Fibroblast of pulmonary artery (primary cell): ENCODE data around the gene CFAP68.
"Not testable (repeated sequence)": the region's sequence is repeated elsewhere in the genome, so short reads cannot be mapped to it uniquely, and the experiment has no call there.

Experiments
- DNase-seq: peaks from one replicate; pipeline ENCODE4 v3.0.0-alpha.2; 2010; ENCODE audit warnings: low read depth
- H3K4me3 ChIP-seq: replicated peaks from 2 replicates; pipeline ENCODE4 v1.5.1; 2011; ENCODE audit warnings: low read depth, mild to moderate bottlenecking, control low read depth, low read length, moderate library complexity
- TF ChIP-seq, protein P1 (sequence below): IDR thresholded peaks from 2 replicates; pipeline ENCODE4 v1.5.1; 2011; ENCODE audit warnings: mild to moderate bottlenecking, control low read depth, low read length, inconsistent platforms; ENCODE audit errors: missing control alignments

The CFAP68 gene

DNA sequence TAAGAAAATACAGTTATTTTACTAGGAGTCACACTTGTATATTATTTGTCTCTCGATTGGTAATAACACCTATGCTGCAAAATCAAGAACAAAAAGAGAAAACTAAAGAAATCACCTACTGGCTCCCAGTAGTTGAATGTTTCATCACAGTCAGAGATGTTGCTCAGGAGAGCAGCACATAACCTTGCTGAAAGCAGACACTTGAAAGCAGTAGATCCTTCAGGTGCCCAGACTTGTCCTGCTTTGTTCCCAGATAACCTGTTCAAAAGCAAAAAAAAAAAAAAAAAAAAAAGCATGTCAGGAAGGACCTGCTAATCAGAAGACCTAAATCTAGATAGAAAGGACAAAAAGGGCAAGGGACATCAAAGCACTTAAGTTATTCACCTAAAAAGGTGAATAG is 9.2 kb upstream of the CFAP68 start:
- DNase-seq = no peak
- no peak overlapping the region for H3K4me3 ChIP-seq
- TF ChIP-seq, protein P1, sequence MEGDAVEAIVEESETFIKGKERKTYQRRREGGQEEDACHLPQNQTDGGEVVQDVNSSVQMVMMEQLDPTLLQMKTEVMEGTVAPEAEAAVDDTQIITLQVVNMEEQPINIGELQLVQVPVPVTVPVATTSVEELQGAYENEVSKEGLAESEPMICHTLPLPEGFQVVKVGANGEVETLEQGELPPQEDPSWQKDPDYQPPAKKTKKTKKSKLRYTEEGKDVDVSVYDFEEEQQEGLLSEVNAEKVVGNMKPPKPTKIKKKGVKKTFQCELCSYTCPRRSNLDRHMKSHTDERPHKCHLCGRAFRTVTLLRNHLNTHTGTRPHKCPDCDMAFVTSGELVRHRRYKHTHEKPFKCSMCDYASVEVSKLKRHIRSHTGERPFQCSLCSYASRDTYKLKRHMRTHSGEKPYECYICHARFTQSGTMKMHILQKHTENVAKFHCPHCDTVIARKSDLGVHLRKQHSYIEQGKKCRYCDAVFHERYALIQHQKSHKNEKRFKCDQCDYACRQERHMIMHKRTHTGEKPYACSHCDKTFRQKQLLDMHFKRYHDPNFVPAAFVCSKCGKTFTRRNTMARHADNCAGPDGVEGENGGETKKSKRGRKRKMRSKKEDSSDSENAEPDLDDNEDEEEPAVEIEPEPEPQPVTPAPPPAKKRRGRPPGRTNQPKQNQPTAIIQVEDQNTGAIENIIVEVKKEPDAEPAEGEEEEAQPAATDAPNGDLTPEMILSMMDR = no peak

DNA sequence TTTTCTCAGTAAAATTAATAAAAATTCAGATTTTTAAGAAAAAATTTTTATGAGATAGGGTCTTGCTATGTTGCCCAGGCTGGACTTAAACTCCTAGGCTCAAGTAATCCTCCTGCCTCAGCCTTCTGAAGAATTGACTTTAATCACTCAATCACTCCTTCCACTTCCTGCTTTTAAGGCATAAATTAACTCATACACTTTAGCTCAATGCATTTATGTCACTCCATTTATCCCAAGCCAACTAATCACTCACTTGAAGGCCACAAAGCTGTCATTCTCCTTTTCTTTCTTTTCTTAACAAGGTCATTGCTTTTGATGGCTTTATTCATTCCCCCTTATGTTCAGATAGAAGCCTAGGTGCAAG is 8.8 kb upstream of the CFAP68 start:
- TF ChIP-seq, protein P1 = no peak
- H3K4me3 ChIP-seq = peak overlapping the region; percentile 71
- no peak for DNase-seq

DNA sequence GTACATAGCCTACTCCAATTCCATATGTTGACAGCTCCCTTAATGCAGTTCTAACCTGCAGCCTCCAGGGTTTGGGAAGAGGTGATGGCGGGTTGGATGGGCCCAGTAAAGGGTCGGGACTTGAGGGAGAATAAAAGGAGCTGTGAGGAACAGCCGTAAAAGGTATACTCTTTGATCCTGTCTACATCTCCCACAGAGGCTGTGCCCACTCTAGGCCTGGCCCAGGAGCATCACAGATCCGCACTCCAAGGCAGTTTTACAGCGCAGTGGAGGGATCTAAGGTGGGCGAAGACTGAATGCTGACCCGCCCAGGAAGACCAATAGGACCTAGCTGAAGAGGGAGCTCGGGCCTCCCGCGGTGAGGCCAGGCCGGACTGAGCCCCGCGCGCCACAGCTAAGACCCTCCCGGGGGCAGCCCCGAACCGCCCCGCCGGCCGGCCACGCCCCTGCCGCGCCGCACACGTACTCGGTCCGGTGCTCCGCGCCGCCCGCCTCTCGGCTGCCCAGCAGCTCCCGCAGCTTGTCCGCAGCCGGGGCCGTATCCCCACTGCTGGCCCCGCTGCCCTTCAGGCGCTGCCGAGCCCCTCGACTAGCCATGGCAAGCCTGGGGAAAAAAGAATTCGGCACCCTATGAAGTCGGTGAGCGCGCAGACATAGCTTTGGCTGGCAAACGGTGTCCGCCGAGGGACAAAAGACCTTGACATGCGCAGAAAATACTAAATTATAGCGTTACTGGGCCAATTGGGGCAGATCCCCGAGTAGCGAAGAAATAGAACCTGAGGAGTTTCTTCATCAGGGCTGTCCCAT is 8.3 kb upstream of the CFAP68 start, which contains the start of gene ALG9:
ALG9 (minus strand) TSS at position 696 of the 807 bp plus-strand sequence; CDS start at position 597, 99 bp downstream.
- TF ChIP-seq, protein P1 = peak; percentile 43
- H3K4me3 ChIP-seq = peak within 1 kb of the TSS; percentile 71
- peak; percentile 90 for DNase-seq

DNA sequence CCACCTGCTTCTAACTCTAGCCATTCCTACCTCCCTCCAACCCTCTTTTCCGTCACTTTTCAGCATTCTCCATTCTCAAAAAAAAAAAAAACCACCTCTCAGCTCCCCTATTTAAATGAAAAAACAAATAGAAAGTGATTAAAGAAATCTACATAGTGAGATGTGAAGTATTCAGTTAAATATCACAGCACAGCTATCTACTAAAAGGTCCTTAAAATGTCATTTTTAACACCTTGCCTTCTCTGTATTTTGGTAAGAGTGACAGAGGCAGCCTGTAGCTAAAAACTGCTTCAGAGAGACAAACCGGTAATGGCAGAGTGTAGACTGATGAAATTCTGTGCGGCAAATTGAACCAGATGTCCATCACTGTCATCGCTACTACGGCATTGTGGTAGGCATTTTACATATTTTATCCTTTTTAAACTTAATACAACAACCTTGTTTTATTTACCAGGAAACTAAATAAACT is 7.6 kb upstream of the CFAP68 start:
- TF ChIP-seq, protein P1 = no peak
- DNase-seq = no peak
- peak overlapping the region; percentile 71 for H3K4me3 ChIP-seq

DNA sequence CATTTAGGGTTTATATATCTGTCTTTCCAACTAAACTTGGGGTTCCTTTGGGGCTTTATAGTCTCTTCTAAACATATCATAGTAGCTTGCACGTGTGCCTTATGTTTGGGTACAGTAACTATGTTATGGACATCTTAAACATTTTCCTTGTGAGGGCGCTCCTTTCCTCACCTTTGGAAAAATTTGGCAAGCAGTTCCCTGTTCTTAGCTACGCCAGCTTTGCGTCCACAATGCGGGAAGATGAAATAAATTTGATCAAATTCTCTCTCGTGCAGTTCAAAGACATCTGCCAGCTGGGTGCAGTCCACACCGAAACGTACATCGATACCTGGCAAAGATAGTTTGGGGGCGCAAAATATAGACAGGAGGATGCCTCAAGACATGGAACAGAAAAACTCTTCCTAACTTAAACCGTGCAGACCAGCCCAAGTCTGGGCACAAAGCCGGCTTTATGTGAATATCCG is 924 bp upstream of the CFAP68 start:
- peak; percentile 42 for DNase-seq
- TF ChIP-seq, protein P1 = no peak
- H3K4me3 ChIP-seq = peak overlapping the region; percentile 74

DNA sequence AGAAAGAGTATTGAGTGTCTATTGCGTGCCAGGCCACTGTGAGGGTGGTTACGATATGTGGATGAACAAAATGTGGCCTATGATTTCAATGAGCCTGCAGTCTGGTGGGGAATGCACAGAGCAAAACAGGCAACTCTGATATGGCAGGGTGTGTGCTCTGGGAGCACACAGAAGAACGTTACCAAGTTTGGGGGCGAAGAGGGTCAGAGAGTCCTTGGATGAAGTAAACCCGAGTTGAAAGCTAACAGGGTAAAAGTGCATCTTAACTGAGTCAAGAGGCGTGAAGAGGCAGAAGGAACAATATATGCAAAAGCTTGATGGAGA is 258 bp downstream of the CFAP68 start:
- no peak for DNase-seq
- H3K4me3 ChIP-seq = peak overlapping the region; percentile 74
- TF ChIP-seq, protein P1 = no peak

DNA sequence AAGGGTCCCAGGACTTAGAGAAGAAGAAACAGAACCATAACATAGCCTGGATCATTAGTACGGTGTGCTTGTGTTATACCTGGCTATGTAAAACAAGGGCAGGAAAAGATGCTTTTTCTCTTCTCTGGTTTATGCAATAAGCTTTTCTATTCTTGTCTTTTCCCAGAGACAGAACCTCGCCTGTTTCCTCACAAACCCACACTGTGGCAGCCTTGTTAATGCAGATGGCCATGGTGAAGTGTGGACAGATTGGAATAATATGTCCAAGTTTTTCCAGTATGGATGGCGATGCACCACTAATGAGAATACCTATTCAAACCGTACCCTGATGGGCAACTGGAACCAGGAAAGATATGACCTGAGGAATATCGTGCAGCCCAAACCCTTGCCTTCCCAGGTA is 2.9 kb downstream of the CFAP68 start:
- no peak overlapping the region for H3K4me3 ChIP-seq
- TF ChIP-seq, protein P1 = no peak
- no peak for DNase-seq

DNA sequence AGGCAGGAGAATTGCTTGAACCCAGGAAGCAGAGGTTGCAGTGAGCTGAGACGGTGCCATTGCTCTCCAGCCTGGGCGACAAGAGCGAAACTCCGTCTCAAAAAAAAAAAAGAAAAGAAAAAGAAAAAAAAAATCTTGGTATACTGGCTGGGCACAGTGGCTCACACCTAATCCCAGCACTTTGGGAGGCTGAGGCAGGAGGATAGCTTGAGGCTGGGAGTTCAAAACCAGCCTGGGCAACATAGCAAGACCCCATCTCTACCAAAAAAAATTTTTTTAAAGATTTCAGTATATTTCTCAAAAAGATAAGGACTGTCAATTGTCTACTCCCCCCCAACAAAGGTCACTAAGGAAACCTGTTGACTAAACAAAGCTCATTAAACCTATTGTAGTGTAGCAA is 5.7 kb downstream of the CFAP68 start:
- H3K4me3 ChIP-seq, DNase-seq: not testable (repeated sequence)
